GM21447 (cell line): ENCODE results near the gene EGR4.
"Not testable (repeated sequence)": the region's sequence is repeated elsewhere in the genome, so short reads cannot be mapped to it uniquely, and the experiment has no call there.

Experiments used
- ATAC-seq: cut with Tn5 transposase; IDR thresholded peaks from one replicate; pipeline ENCODE4 v1.9.1; 2021; ENCODE audit not compliant: unreplicated experiment

Gene EGR4

GRCh38 chr2:73264332-73264606 lies 29.1 kb downstream of the EGR4 start:
- ATAC-seq = no peak

GRCh38 chr2:73263540-73264331 lies 29.6 kb downstream of the EGR4 start:
- ATAC-seq = no peak

- not testable (repeated sequence) for ATAC-seq
Observed at GRCh38 chr2:73262691-73263429, 30.5 kb downstream of the EGR4 start.

GRCh38 chr2:73262108-73262651 lies 31.2 kb downstream of the EGR4 start:
- ATAC-seq = no peak

GRCh38 chr2:73260338-73260984 lies 32.9 kb downstream of the EGR4 start:
- no peak for ATAC-seq

GRCh38 chr2:73259704-73260337 lies 33.5 kb downstream of the EGR4 start:
- no peak for ATAC-seq

GRCh38 chr2:73259276-73259675 lies 34.1 kb downstream of the EGR4 start:
- ATAC-seq = no peak

GRCh38 chr2:73258913-73259215 lies 34.5 kb downstream of the EGR4 start:
- no peak for ATAC-seq

GRCh38 chr2:73258186-73258912 lies 35.0 kb downstream of the EGR4 start:
- ATAC-seq = no peak

- no peak for ATAC-seq
Observed at GRCh38 chr2:73257425-73258125, 35.8 kb downstream of the EGR4 start.

GRCh38 chr2:73257021-73257420 lies 36.3 kb downstream of the EGR4 start:
- no peak for ATAC-seq

- ATAC-seq = no peak
Observed at GRCh38 chr2:73256618-73256922, 36.8 kb downstream of the EGR4 start.

- ATAC-seq = no peak
Observed at GRCh38 chr2:73255907-73256617, 37.3 kb downstream of the EGR4 start.

GRCh38 chr2:73255007-73255644 lies 38.2 kb downstream of the EGR4 start:
- no peak for ATAC-seq

GRCh38 chr2:73254343-73255006 lies 38.9 kb downstream of the EGR4 start:
- no peak for ATAC-seq

GRCh38 chr2:73253901-73254300 lies 39.4 kb downstream of the EGR4 start:
- ATAC-seq = no peak

GRCh38 chr2:73253400-73253799 lies 39.9 kb downstream of the EGR4 start:
- no peak for ATAC-seq

- no peak for ATAC-seq
Observed at GRCh38 chr2:73252238-73253027, 40.9 kb downstream of the EGR4 start.
